HG03457 (cell line): Measurements from ENCODE around the gene NLN.
"Not testable (repeated sequence)": the region's sequence is repeated elsewhere in the genome, so short reads cannot be mapped to it uniquely, and the experiment has no call there.

Experiments
- ATAC-seq: cut with Tn5 transposase; IDR thresholded peaks from one replicate; pipeline ENCODE4 v1.9.1; 2021; ENCODE audit warnings: moderate number of reproducible peaks; ENCODE audit not compliant: unreplicated experiment

NLN gene

GRCh38 chr5:65721720-65722574 is at the start of gene NLN, which contains the start of gene SGTB:
Gene NLN, plus strand, starts transcription at chr5:65722205. Its CDS starts 169 bp downstream, at chr5:65722374.
Gene SGTB, minus strand, starts transcription at chr5:65722109. Its CDS starts 1,302 bp downstream, at chr5:65720807.
- peak; percentile 81 for ATAC-seq

- no peak for ATAC-seq
These were observed 49.2 kb upstream of the NLN start for GRCh38 chr5:65672796-65673195.

- no peak for ATAC-seq
These were observed 47.3 kb upstream of the NLN start for GRCh38 chr5:65674749-65675148.

GRCh38 chr5:65676056-65676455 is 45.9 kb upstream of the NLN start:
- not testable (repeated sequence) for ATAC-seq

GRCh38 chr5:65682148-65682547 is 39.9 kb upstream of the NLN start:
- ATAC-seq = no peak

- ATAC-seq = no peak
These were observed 28.9 kb upstream of the NLN start for GRCh38 chr5:65693121-65693520.

GRCh38 chr5:65695162-65695755 is 26.7 kb upstream of the NLN start:
- no peak for ATAC-seq

GRCh38 chr5:65695896-65696295 is 26.1 kb upstream of the NLN start:
- ATAC-seq = no peak

GRCh38 chr5:65696892-65697291 is 25.1 kb upstream of the NLN start:
- ATAC-seq = no peak

- peak; percentile 56 for ATAC-seq
These were observed 22.7 kb upstream of the NLN start for GRCh38 chr5:65699338-65699737.

GRCh38 chr5:65702036-65702435 is 20.0 kb upstream of the NLN start:
- no peak for ATAC-seq

- ATAC-seq = no peak
These were observed 17.3 kb upstream of the NLN start for GRCh38 chr5:65704621-65705239.

- ATAC-seq = no peak
These were observed 14.3 kb upstream of the NLN start for GRCh38 chr5:65707663-65708062.

- ATAC-seq = no peak
These were observed 13.9 kb upstream of the NLN start for GRCh38 chr5:65708145-65708544.

- ATAC-seq = no peak
These were observed 3.3 kb upstream of the NLN start for GRCh38 chr5:65718576-65719310.

- peak; percentile 14 for ATAC-seq
These were observed 820 bp upstream of the NLN start for GRCh38 chr5:65721050-65721719.

- no peak for ATAC-seq
These were observed 784 bp downstream of the NLN start for GRCh38 chr5:65722575-65723403.

- ATAC-seq = no peak
These were observed 5.6 kb downstream of the NLN start for GRCh38 chr5:65727491-65728156.

GRCh38 chr5:65728218-65728617 is 6.2 kb downstream of the NLN start:
- no peak for ATAC-seq
